Measurements from ENCODE around the gene PRMT1. TPM values are rescaled to one million over a fixed set of nuclear protein-coding genes. Genes with fewer than 3 reads are reported as not detected.
"Not testable (repeated sequence)": the region's sequence is repeated elsewhere in the genome, so short reads cannot be mapped to it uniquely, and the experiment has no call there.

The PRMT1 gene
- polyA plus RNA-seq: 100 to 1,000 TPM; 125 to 204 (median 188) TPM

GRCh38 chr19:49677231-49677900 lies at the start of gene PRMT1:
PRMT1 (plus strand) TSS chr19:49677271; CDS start chr19:49677281, 10 bp downstream.
- peak within 1 kb of the TSS; percentile 95 to 100 (median 98) for H3K27ac Mint-ChIP-seq
- H3K27me3 Mint-ChIP-seq (ENCODE audit: low read depth in 3 of 3): peaks cover 11 to 14% (median 11%) of the 10 kb centered on the region in 3 donors
- peaks cover 0 to 4% (median under 1%) of the 10 kb centered on the region in 3 donors for H3K36me3 Mint-ChIP-seq
- no peaks in the 10 kb centered on the region for H3K9me3 Mint-ChIP-seq
- H3K4me1 Mint-ChIP-seq: peaks cover 27 to 29% of the 10 kb centered on the region in 2 donors
- peak within 1 kb of the TSS; percentile 90 to 99 (median 97) for H3K4me3 Mint-ChIP-seq
- no peak for DNase-seq

- DNase-seq: no peak
- Mint-ChIP-seq H3K4me1 (no peaks in the 10 kb centered on the region), H3K36me3 (no peaks in the 10 kb centered on the region), H3K27ac (peak overlapping the region in 1 of 6 donors; percentile 37), H3K27me3 (ENCODE audit: low read depth in 3 of 3) (peaks cover 0 to 5% (median 0%) of the 10 kb centered on the region in 3 donors), H3K4me3 (no peak overlapping the region), H3K9me3 (no peaks in the 10 kb centered on the region)
These were observed 47.4 kb upstream of the PRMT1 start for GRCh38 chr19:49629659-49630058.

- H3K4me3 Mint-ChIP-seq: no peak overlapping the region
- H3K9me3 Mint-ChIP-seq: no peaks in the 10 kb centered on the region
- no peaks in the 10 kb centered on the region for H3K36me3 Mint-ChIP-seq
- peaks cover 0 to 9% (median 0%) of the 10 kb centered on the region in 3 donors for H3K27me3 Mint-ChIP-seq (ENCODE audit: low read depth in 3 of 3)
- no peak for DNase-seq
- peak overlapping the region in 3 of 6 donors; percentile 15 to 51 (median 40) for H3K27ac Mint-ChIP-seq
- H3K4me1 Mint-ChIP-seq: no peaks in the 10 kb centered on the region
These were observed 46.0 kb upstream of the PRMT1 start for GRCh38 chr19:49631014-49631588.

- DNase-seq: no peak
- Mint-ChIP-seq H3K9me3 (no peaks in the 10 kb centered on the region), H3K27me3 (ENCODE audit: low read depth in 3 of 3) (peaks cover 0 to 5% (median 1%) of the 10 kb centered on the region in 3 donors), H3K27ac (no peak overlapping the region), H3K4me1 (no peaks in the 10 kb centered on the region), H3K4me3 (no peak overlapping the region), H3K36me3 (no peaks in the 10 kb centered on the region)
These were observed 45.4 kb upstream of the PRMT1 start for GRCh38 chr19:49631610-49632192.

GRCh38 chr19:49632576-49632975 lies 44.5 kb upstream of the PRMT1 start:
- no peak for DNase-seq
- Mint-ChIP-seq H3K27me3 (ENCODE audit: low read depth in 3 of 3) (peaks cover 0 to 4% (median 1%) of the 10 kb centered on the region in 3 donors), H3K4me1 (peaks cover 2% of the 10 kb centered on the region in 2 donors), H3K36me3 (no peaks in the 10 kb centered on the region), H3K9me3 (no peaks in the 10 kb centered on the region), H3K4me3 (no peak overlapping the region), H3K27ac (no peak overlapping the region)

GRCh38 chr19:49633273-49633672 lies 43.8 kb upstream of the PRMT1 start:
- H3K27ac Mint-ChIP-seq; H3K36me3 Mint-ChIP-seq; H3K4me1 Mint-ChIP-seq; H3K4me3 Mint-ChIP-seq; H3K9me3 Mint-ChIP-seq; H3K27me3 Mint-ChIP-seq (ENCODE audit: low read depth in 3 of 3); DNase-seq: not testable (repeated sequence)

- peaks cover 0 to 7% (median 1%) of the 10 kb centered on the region in 3 donors for H3K27me3 Mint-ChIP-seq (ENCODE audit: low read depth in 3 of 3)
- H3K4me3 Mint-ChIP-seq: no peak overlapping the region
- H3K36me3 Mint-ChIP-seq: no peaks in the 10 kb centered on the region
- no peaks in the 10 kb centered on the region for H3K9me3 Mint-ChIP-seq
- H3K4me1 Mint-ChIP-seq: peaks cover 22 to 25% of the 10 kb centered on the region in 2 donors
- no peak for DNase-seq
- no peak overlapping the region for H3K27ac Mint-ChIP-seq
These were observed 41.4 kb upstream of the PRMT1 start for GRCh38 chr19:49635530-49636232.

GRCh38 chr19:49636233-49636932 lies 40.7 kb upstream of the PRMT1 start:
- Mint-ChIP-seq H3K27me3 (ENCODE audit: low read depth in 3 of 3) (peaks cover 0 to 7% (median 1%) of the 10 kb centered on the region in 3 donors), H3K36me3 (no peaks in the 10 kb centered on the region), H3K4me1 (peaks cover 29 to 32% of the 10 kb centered on the region in 2 donors), H3K27ac (no peak overlapping the region), H3K9me3 (no peaks in the 10 kb centered on the region), H3K4me3 (no peak overlapping the region)
- no peak for DNase-seq

GRCh38 chr19:49637821-49638738 lies 39.0 kb upstream of the PRMT1 start:
- Mint-ChIP-seq H3K36me3 (no peaks in the 10 kb centered on the region), H3K9me3 (no peaks in the 10 kb centered on the region), H3K27me3 (ENCODE audit: low read depth in 3 of 3) (peaks cover 5 to 13% (median 9%) of the 10 kb centered on the region in 3 donors), H3K4me1 (peaks cover 43 to 46% of the 10 kb centered on the region in 2 donors), H3K4me3 (peak overlapping the region in 4 of 5 donors; percentile 4 to 52 (median 14)), H3K27ac (peak overlapping the region in 4 of 6 donors; percentile 35 to 75 (median 70))
- DNase-seq: no peak

GRCh38 chr19:49639401-49640112 lies 37.5 kb upstream of the PRMT1 start:
- no peaks in the 10 kb centered on the region for H3K36me3 Mint-ChIP-seq
- H3K4me3 Mint-ChIP-seq: peak overlapping the region; percentile 92 to 97 (median 95)
- H3K27me3 Mint-ChIP-seq (ENCODE audit: low read depth in 3 of 3): peaks cover 5 to 13% (median 9%) of the 10 kb centered on the region in 3 donors
- H3K9me3 Mint-ChIP-seq: no peaks in the 10 kb centered on the region
- H3K27ac Mint-ChIP-seq: peak overlapping the region in 5 of 6 donors; percentile 65 to 99 (median 79)
- H3K4me1 Mint-ChIP-seq: peaks cover 55 to 61% of the 10 kb centered on the region in 2 donors
- DNase-seq: no peak

GRCh38 chr19:49640113-49640898 lies 36.8 kb upstream of the PRMT1 start, which contains the start of gene RRAS:
RRAS (minus strand) TSS chr19:49640143; CDS start chr19:49640098, 45 bp downstream.
- peak within 1 kb of the TSS; percentile 92 to 97 (median 95) for H3K4me3 Mint-ChIP-seq
- peaks cover 55 to 64% of the 10 kb centered on the region in 2 donors for H3K4me1 Mint-ChIP-seq
- no peaks in the 10 kb centered on the region for H3K9me3 Mint-ChIP-seq
- H3K27me3 Mint-ChIP-seq (ENCODE audit: low read depth in 3 of 3): peaks cover 5 to 10% (median 9%) of the 10 kb centered on the region in 3 donors
- H3K36me3 Mint-ChIP-seq: no peaks in the 10 kb centered on the region
- DNase-seq: peak; percentile 100
- peak within 1 kb of the TSS; percentile 93 to 100 (median 98) for H3K27ac Mint-ChIP-seq

Data from immature natural killer cell (primary cell).